ENCODE measurements around the gene TET2. TPM values are rescaled to one million over a fixed set of nuclear protein-coding genes. Genes with fewer than 3 reads are reported as not detected.

TET2 gene
- total RNA-seq, 1 experiment from 2014 or later, result 22.8 TPM

GRCh38 chr4:105236916-105237311 is 90.2 kb downstream of the TET2 start:
- intact Hi-C loops (cut with micrococcal nuclease; ENCODE audit: unreplicated experiment), result no loop called here
- CTCF ChIA-PET, result no interaction called here
- H3K4me3 ChIP-seq (ENCODE audit: low read depth, low read length, poor library complexity, severe bottlenecking), result no peak overlapping the region
- no peaks in the 10 kb centered on the region for H3K27me3 ChIP-seq (replicated peaks; ENCODE audit: insufficient read depth, low read depth, low read length, poor library complexity)
- BruUV-seq (replicated peaks), result no TSS peak
- H3K36me3 ChIP-seq (ENCODE audit: insufficient read depth, low read length, poor library complexity, severe bottlenecking), result peaks cover 20% of the 10 kb centered on the region
- no peak overlapping the region for H3K27ac ChIP-seq (ENCODE audit: low read depth, low read length, poor library complexity, severe bottlenecking)
- H3K4me1 ChIP-seq (ENCODE audit: insufficient read depth, low read length, poor library complexity, severe bottlenecking), result no peaks in the 10 kb centered on the region
- DNase-seq (ENCODE audit: low spot score), result no peak
- POLR2A ChIA-PET (ENCODE audit: low non-redundant PET), result interaction anchor here (0.6 kb wide), 1 partner anchor 13 kb away, joined by 11 read pairs; no protein-coding TSS in a partner anchor
- no peaks in the 10 kb centered on the region for H3K9me3 ChIP-seq (ENCODE audit: low read depth, low read length, poor library complexity, severe bottlenecking)
- TF ChIP-seq CTCF (conservative IDR thresholded peaks at IDR 0.05; ENCODE audit: low read depth, low read length) (no peak), EZH2 (IDR thresholded peaks at IDR 0.05; ENCODE audit: borderline replicate concordance, low read depth, low read length, poor library complexity, severe bottlenecking) (no peak)

GRCh38 chr4:105240037-105240436 is 93.4 kb downstream of the TET2 start:
- TF ChIP-seq CTCF (conservative IDR thresholded peaks at IDR 0.05; ENCODE audit: low read depth, low read length) (no peak), EZH2 (IDR thresholded peaks at IDR 0.05; ENCODE audit: borderline replicate concordance, low read depth, low read length, poor library complexity, severe bottlenecking) (no peak)
- Histone ChIP-seq H3K4me3 (ENCODE audit: low read depth, low read length, poor library complexity, severe bottlenecking) (no peak overlapping the region), H3K9me3 (ENCODE audit: low read depth, low read length, poor library complexity, severe bottlenecking) (no peaks in the 10 kb centered on the region), H3K36me3 (ENCODE audit: insufficient read depth, low read length, poor library complexity, severe bottlenecking) (peaks cover 15% of the 10 kb centered on the region), H3K27ac (ENCODE audit: low read depth, low read length, poor library complexity, severe bottlenecking) (no peak overlapping the region), H3K27me3 (replicated peaks; ENCODE audit: insufficient read depth, low read depth, low read length, poor library complexity) (no peaks in the 10 kb centered on the region), H3K4me1 (ENCODE audit: insufficient read depth, low read length, poor library complexity, severe bottlenecking) (no peaks in the 10 kb centered on the region)
- intact Hi-C loops (cut with micrococcal nuclease; ENCODE audit: unreplicated experiment), result no loop called here
- ChIA-PET CTCF (no interaction called here), POLR2A (ENCODE audit: low non-redundant PET) (no interaction called here)
- BruUV-seq (replicated peaks), result no TSS peak
- no peak for DNase-seq (ENCODE audit: low spot score)

GRCh38 chr4:105241451-105241850 is 94.8 kb downstream of the TET2 start:
- TF ChIP-seq EZH2 (IDR thresholded peaks at IDR 0.05; ENCODE audit: borderline replicate concordance, low read depth, low read length, poor library complexity, severe bottlenecking) (no peak), CTCF (conservative IDR thresholded peaks at IDR 0.05; ENCODE audit: low read depth, low read length) (no peak)
- Histone ChIP-seq H3K9me3 (ENCODE audit: low read depth, low read length, poor library complexity, severe bottlenecking) (no peaks in the 10 kb centered on the region), H3K27me3 (replicated peaks; ENCODE audit: insufficient read depth, low read depth, low read length, poor library complexity) (no peaks in the 10 kb centered on the region), H3K36me3 (ENCODE audit: insufficient read depth, low read length, poor library complexity, severe bottlenecking) (peaks cover 11% of the 10 kb centered on the region), H3K4me1 (ENCODE audit: insufficient read depth, low read length, poor library complexity, severe bottlenecking) (peaks cover 10% of the 10 kb centered on the region), H3K27ac (ENCODE audit: low read depth, low read length, poor library complexity, severe bottlenecking) (no peak overlapping the region), H3K4me3 (ENCODE audit: low read depth, low read length, poor library complexity, severe bottlenecking) (no peak overlapping the region)
- CTCF ChIA-PET, result no interaction called here
- no peak for DNase-seq (ENCODE audit: low spot score)
- intact Hi-C loops (cut with micrococcal nuclease; ENCODE audit: unreplicated experiment), result no loop called here
- no TSS peak for BruUV-seq (replicated peaks)
- POLR2A ChIA-PET (ENCODE audit: low non-redundant PET), result no interaction called here

All from A673 (cell line).